ENCODE data around the gene FOXJ3. TPM values are rescaled to one million over a fixed set of nuclear protein-coding genes. Genes with fewer than 3 reads are reported as not detected.

The FOXJ3 gene
- polyA plus RNA-seq, 1 of the 3 experiments (the other 2 are of a cell fraction): 16.0 TPM

GRCh38 chr1:42318601-42319000, 16.4 kb downstream of the FOXJ3 start:
- Histone ChIP-seq H3K36me3 (replicated peaks in 1 of 2; ENCODE audit: control insufficient read depth in 1 of 2, insufficient read depth in 2 of 2, low read length in 1 of 2) (peaks cover 0 to 2% of the 10 kb centered on the region in 2 experiments), H3K4me1 (ENCODE audit: control insufficient read depth in 1 of 2, insufficient read depth in 2 of 2, low read depth in 1 of 2, low read length in 1 of 2) (peaks cover 9 to 42% of the 10 kb centered on the region in 2 experiments; a peak in 3 of 4 replicates), H4K20me1 (ENCODE audit: insufficient read depth) (peaks cover 97% of the 10 kb centered on the region), H3K9me3 (no peaks in the 10 kb centered on the region), H3K4me3 (ENCODE audit: low read depth in 2 of 2, low read length in 1 of 2) (no peak overlapping the region), H2AFZ (ENCODE audit: low read depth) (no peak overlapping the region), H3F3A (replicated peaks; ENCODE audit: insufficient read depth) (peaks cover 16% of the 10 kb centered on the region), H3K27me3 (ENCODE audit: insufficient read depth) (no peaks in the 10 kb centered on the region), H3K9ac (no peak overlapping the region), H3K9me2 (no peaks in the 10 kb centered on the region), H3K79me2 (ENCODE audit: insufficient read depth) (peaks cover 99% of the 10 kb centered on the region), H3K27ac (ENCODE audit: low read depth in 2 of 2, low read length in 1 of 2) (no peak overlapping the region), H3K4me2 (no peak overlapping the region)
- no peak for DNase-seq
- WGBS (ENCODE audit: low lambda C conversion rate): 97% methylated on average over 4 of the region's 4 CpGs
- POLR2A ChIA-PET: no interaction called here
- no peak for TF ChIP-seq NFIC (IDR thresholded peaks at IDR 0.05; ENCODE audit: borderline replicate concordance)
- TF ChIP-seq, protein P1, sequence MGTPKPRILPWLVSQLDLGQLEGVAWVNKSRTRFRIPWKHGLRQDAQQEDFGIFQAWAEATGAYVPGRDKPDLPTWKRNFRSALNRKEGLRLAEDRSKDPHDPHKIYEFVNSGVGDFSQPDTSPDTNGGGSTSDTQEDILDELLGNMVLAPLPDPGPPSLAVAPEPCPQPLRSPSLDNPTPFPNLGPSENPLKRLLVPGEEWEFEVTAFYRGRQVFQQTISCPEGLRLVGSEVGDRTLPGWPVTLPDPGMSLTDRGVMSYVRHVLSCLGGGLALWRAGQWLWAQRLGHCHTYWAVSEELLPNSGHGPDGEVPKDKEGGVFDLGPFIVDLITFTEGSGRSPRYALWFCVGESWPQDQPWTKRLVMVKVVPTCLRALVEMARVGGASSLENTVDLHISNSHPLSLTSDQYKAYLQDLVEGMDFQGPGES (IDR thresholded peaks at IDR 0.05; ENCODE audit: low read depth, low read length): no peak
- TF ChIP-seq SIN3A (IDR thresholded peaks at IDR 0.05; ENCODE audit: borderline replicate concordance, low read depth, low read length): no peak
- TF ChIP-seq GATA2 (CRISPR knock-in tag; IDR thresholded peaks at IDR 0.05): no peak
- TF ChIP-seq, protein P2, sequence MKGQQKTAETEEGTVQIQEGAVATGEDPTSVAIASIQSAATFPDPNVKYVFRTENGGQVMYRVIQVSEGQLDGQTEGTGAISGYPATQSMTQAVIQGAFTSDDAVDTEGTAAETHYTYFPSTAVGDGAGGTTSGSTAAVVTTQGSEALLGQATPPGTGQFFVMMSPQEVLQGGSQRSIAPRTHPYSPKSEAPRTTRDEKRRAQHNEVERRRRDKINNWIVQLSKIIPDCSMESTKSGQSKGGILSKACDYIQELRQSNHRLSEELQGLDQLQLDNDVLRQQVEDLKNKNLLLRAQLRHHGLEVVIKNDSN (IDR thresholded peaks at IDR 0.05; ENCODE audit: borderline replicate concordance, low read depth): no peak
- TF ChIP-seq, protein P3, sequence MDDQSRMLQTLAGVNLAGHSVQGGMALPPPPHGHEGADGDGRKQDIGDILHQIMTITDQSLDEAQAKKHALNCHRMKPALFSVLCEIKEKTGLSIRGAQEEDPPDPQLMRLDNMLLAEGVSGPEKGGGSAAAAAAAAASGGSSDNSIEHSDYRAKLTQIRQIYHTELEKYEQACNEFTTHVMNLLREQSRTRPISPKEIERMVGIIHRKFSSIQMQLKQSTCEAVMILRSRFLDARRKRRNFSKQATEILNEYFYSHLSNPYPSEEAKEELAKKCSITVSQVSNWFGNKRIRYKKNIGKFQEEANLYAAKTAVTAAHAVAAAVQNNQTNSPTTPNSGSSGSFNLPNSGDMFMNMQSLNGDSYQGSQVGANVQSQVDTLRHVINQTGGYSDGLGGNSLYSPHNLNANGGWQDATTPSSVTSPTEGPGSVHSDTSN (IDR thresholded peaks at IDR 0.05): no peak
- TF ChIP-seq EP300 (IDR thresholded peaks at IDR 0.05; ENCODE audit: borderline replicate concordance in 1 of 2, low read depth in 1 of 2, low read length in 1 of 2): no peak
- TF ChIP-seq, protein P4, sequence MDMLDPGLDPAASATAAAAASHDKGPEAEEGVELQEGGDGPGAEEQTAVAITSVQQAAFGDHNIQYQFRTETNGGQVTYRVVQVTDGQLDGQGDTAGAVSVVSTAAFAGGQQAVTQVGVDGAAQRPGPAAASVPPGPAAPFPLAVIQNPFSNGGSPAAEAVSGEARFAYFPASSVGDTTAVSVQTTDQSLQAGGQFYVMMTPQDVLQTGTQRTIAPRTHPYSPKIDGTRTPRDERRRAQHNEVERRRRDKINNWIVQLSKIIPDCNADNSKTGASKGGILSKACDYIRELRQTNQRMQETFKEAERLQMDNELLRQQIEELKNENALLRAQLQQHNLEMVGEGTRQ (IDR thresholded peaks at IDR 0.05; ENCODE audit: borderline replicate concordance, low read depth, low read length): no peak
- TF ChIP-seq MXI1 (IDR thresholded peaks at IDR 0.05; ENCODE audit: low read depth, low read length): no peak
- no peak for TF ChIP-seq SMC3 (IDR thresholded peaks at IDR 0.05; ENCODE audit: low read depth, low read length)
- TF ChIP-seq GABPA (IDR thresholded peaks at IDR 0.05; ENCODE audit: low read depth): no peak
- no peak for TF ChIP-seq TCF12 (IDR thresholded peaks at IDR 0.05)
- TF ChIP-seq FOXJ3 (CRISPR knock-in tag; IDR thresholded peaks at IDR 0.05): no peak
- TF ChIP-seq, protein P5, sequence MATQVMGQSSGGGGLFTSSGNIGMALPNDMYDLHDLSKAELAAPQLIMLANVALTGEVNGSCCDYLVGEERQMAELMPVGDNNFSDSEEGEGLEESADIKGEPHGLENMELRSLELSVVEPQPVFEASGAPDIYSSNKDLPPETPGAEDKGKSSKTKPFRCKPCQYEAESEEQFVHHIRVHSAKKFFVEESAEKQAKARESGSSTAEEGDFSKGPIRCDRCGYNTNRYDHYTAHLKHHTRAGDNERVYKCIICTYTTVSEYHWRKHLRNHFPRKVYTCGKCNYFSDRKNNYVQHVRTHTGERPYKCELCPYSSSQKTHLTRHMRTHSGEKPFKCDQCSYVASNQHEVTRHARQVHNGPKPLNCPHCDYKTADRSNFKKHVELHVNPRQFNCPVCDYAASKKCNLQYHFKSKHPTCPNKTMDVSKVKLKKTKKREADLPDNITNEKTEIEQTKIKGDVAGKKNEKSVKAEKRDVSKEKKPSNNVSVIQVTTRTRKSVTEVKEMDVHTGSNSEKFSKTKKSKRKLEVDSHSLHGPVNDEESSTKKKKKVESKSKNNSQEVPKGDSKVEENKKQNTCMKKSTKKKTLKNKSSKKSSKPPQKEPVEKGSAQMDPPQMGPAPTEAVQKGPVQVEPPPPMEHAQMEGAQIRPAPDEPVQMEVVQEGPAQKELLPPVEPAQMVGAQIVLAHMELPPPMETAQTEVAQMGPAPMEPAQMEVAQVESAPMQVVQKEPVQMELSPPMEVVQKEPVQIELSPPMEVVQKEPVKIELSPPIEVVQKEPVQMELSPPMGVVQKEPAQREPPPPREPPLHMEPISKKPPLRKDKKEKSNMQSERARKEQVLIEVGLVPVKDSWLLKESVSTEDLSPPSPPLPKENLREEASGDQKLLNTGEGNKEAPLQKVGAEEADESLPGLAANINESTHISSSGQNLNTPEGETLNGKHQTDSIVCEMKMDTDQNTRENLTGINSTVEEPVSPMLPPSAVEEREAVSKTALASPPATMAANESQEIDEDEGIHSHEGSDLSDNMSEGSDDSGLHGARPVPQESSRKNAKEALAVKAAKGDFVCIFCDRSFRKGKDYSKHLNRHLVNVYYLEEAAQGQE (IDR thresholded peaks at IDR 0.05; ENCODE audit: low read depth, low read length): no peak
- no peak for TF ChIP-seq POLR2AphosphoS5 (IDR thresholded peaks at IDR 0.05; ENCODE audit: low read depth, low read length)
- no peak for TF ChIP-seq JUND (IDR thresholded peaks at IDR 0.05)
- no peak for TF ChIP-seq TEAD4 (IDR thresholded peaks at IDR 0.05; ENCODE audit: borderline replicate concordance, insufficient read depth)
- no peak for TF ChIP-seq FOXM1 (IDR thresholded peaks at IDR 0.05; ENCODE audit: low read depth)
- CTCF ChIA-PET: interaction anchor here (1.0 to 2.2 kb wide), 3 partner anchors 9 to 145 kb away, joined by 3 to 7 read pairs (median 3); no protein-coding TSS in a partner anchor
